Sigmoid colon (tissue), 4 donors: Measurements from ENCODE around the gene ADRA2B.

Experiments
- CTCF ChIP-seq, 4 experiments: fragments of 450-650 bp in 3 of 4; fragments of 200-600 bp in 1 of 4; IDR thresholded peaks; one replicate each; pipeline ENCODE4 v1.5.1; 2016 to 2019; ENCODE audit warnings: antibody characterized with exemption in 4 of 4, mild to moderate bottlenecking in 3 of 4, moderate library complexity in 2 of 4
- EP300 ChIP-seq, 4 donors: sonication (generic); formaldehyde crosslinking; IDR thresholded peaks; one replicate each; pipeline ENCODE4 v1.6.1; 2017; ENCODE audit warnings: antibody characterized with exemption in 4 of 4
- POLR2A ChIP-seq, 2 donors: fragments of 450-650 bp; IDR thresholded peaks; one replicate each; pipeline ENCODE4 v1.6.1; 2016; ENCODE audit warnings: antibody characterized with exemption in 2 of 2, mild to moderate bottlenecking in 2 of 2, moderate library complexity in 2 of 2
- POLR2AphosphoS5 ChIP-seq, 4 donors: sonication (generic); formaldehyde crosslinking; IDR thresholded peaks; one replicate each; pipeline ENCODE4 v1.6.1; 2017; ENCODE audit warnings: antibody characterized with exemption in 4 of 4

GRCh38 chr2:96130483-96130882 is 14.1 kb upstream of the ADRA2B start:
- TF ChIP-seq EP300 (IDR thresholded peaks at IDR 0.05) (no peak), CTCF (IDR thresholded peaks at IDR 0.05) (no peak), POLR2A (IDR thresholded peaks at IDR 0.05) (no peak), POLR2AphosphoS5 (IDR thresholded peaks at IDR 0.05) (no peak)
